GM18519 (cell line): ENCODE measurements around the gene ABCC1.
"Not testable (repeated sequence)": the region's sequence is repeated elsewhere in the genome, so short reads cannot be mapped to it uniquely, and the experiment has no call there.

Experiments used
- ATAC-seq: cut with Tn5 transposase; IDR thresholded peaks from one replicate; pipeline ENCODE4 v1.9.1; 2021; ENCODE audit warnings: mild to moderate bottlenecking, moderate library complexity; ENCODE audit not compliant: unreplicated experiment, low FRiP score

ABCC1 gene

GRCh38 chr16:16166949-16167348 lies 217.5 kb downstream of the ABCC1 start:
- ATAC-seq, result no peak

DNA sequence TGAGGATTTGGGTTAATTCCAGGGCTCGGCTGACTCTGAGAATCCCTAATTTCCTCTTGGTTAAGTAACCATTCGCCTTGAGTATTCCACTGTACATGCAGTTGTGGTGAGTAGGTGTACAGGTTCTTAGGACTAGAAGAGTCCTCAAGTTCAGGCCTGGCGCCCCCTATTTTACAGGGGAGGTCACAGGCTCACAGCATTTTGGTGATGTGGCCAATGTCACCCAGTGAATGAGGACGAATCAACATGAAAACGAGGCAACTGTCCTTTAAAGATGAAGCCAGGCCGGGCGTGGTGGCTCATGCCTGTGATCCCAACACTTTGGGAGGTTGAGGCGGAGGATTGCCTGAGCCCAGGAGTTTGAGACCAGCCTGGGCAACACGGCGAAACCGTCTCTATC lies 218.5 kb downstream of the ABCC1 start:
- no peak for ATAC-seq

DNA sequence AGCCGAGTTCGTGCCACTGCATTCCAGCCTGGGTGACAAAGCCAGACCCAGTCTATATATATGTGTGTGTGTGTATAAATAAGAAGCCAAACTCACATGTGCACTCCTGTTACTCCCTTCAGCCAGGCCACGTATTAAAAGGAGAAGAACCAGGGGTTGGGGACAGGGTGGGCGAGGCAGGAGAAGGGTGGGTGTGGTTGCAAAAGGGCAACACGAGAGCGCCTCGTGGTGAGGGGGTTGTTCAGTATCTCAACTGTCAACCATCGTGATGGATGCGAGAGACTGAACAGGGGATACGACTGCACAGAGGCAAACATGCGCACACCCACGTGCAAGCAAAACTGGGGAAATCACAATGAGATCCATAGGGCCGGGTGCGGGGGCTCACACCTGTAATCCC lies 219.0 kb downstream of the ABCC1 start:
- ATAC-seq, result no peak

- no peak for ATAC-seq
These were observed 220.2 kb downstream of the ABCC1 start for GRCh38 chr16:16169615-16170014.

- ATAC-seq, result no peak
These were observed 222.0 kb downstream of the ABCC1 start for GRCh38 chr16:16171332-16171919.

- ATAC-seq, result no peak
These were observed 223.6 kb downstream of the ABCC1 start for GRCh38 chr16:16172991-16173390.

GRCh38 chr16:16175296-16175695 lies 225.9 kb downstream of the ABCC1 start:
- no peak for ATAC-seq

DNA sequence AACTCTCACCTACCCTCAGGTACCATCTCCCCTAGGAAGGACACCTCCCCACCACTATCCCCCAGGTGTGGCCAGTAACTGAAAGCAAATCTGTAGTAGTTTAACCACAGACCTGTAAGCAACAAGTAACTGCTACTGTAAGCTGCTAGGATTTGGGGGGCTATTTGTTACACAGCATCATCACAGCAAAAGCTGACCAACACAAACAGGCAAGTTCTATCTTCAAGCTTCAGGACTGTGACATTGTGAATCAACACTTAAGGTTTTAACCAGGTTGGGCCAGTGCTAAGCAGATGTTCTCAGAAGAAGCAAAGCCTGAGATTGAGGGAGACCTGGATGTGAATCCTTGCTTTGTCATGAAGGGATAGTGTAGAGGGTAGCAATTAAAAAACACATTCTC lies 226.9 kb downstream of the ABCC1 start:
- ATAC-seq, result no peak

DNA sequence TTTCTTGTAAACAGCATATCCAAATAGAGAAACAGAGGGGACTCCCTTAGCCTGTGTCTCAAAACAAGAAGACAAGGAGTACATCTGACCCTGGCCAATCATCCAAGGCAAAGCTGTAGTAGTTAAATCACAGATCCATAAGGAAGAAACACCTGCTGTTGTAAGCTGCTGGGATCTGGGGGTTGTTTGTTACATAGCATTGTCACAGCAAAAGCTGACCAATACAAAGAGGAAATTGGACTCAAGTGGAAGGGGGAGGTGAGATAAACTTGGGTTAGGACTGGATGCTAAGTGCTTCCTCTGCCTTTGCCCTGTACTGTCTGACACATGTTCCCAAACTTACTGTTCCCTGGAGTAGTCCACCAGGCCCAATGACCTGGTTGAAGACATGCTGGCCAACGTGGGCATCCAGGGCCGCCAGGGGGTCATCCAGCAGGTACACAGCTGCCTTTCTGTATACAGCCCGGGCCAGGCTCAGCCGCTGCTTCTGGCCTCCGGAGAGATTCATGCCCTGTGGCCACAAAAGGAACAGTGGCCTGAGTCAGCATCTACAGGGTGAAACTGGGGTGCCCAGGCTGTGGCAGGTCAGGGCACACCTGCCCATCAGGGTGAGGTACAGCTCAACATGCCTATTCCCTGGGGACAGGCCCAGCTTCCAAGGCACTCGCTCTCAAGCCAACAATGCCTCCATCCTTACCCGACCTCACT lies 229.2 kb downstream of the ABCC1 start:
- no peak for ATAC-seq

DNA sequence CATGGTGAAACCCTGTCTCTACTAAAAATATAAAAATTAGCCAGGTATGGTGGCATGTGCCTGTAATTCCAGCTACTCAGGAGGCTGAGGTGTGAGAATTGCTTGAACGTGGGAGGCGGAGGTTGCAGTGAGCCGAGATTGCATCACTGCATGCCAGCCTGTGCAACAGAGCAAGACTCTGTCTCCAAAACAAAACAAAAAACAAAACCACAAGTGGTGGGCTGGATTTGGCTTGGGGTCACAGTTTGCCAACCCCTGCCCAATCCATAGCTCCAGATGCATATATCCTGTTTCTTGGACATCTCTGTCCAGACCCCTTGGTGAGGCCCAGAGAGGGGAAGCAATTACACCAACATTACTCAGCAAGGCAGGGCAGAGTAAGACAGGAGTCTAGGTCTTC lies 232.3 kb downstream of the ABCC1 start:
- ATAC-seq, result not testable (repeated sequence)

GRCh38 chr16:16182918-16183317 lies 233.5 kb downstream of the ABCC1 start:
- no peak for ATAC-seq

- no peak for ATAC-seq
These were observed 234.1 kb downstream of the ABCC1 start for GRCh38 chr16:16183562-16183961.

- no peak for ATAC-seq
These were observed 235.2 kb downstream of the ABCC1 start for GRCh38 chr16:16184594-16184993.

GRCh38 chr16:16185095-16185494 lies 235.7 kb downstream of the ABCC1 start:
- ATAC-seq, result no peak

- no peak for ATAC-seq
These were observed 237.4 kb downstream of the ABCC1 start for GRCh38 chr16:16186820-16187219.

- ATAC-seq, result no peak
These were observed 239.4 kb downstream of the ABCC1 start for GRCh38 chr16:16188827-16189226.

GRCh38 chr16:16189842-16190241 lies 240.4 kb downstream of the ABCC1 start:
- no peak for ATAC-seq

DNA sequence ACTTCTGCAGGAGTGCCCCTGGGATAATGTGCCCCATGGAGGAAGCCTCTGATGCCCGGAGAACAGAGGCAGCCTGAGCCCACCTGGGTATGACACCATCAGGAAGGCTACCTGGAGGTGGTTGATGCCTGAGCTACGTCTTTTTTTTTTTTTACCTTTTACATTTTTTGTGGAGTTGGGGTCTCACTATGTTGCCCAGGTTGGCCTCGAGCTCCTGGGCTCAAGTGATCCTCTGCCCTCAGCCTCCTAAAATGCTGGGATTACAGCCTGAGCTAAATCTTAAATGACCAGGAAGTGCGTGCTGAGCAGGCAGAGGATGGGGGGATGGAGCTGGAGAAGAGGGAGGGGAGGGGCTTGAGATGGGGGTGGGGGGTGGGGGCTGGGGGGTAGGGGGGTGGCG lies 241.1 kb downstream of the ABCC1 start:
- no peak for ATAC-seq

GRCh38 chr16:16190966-16191365 lies 241.6 kb downstream of the ABCC1 start:
- ATAC-seq, result not testable (repeated sequence)

DNA sequence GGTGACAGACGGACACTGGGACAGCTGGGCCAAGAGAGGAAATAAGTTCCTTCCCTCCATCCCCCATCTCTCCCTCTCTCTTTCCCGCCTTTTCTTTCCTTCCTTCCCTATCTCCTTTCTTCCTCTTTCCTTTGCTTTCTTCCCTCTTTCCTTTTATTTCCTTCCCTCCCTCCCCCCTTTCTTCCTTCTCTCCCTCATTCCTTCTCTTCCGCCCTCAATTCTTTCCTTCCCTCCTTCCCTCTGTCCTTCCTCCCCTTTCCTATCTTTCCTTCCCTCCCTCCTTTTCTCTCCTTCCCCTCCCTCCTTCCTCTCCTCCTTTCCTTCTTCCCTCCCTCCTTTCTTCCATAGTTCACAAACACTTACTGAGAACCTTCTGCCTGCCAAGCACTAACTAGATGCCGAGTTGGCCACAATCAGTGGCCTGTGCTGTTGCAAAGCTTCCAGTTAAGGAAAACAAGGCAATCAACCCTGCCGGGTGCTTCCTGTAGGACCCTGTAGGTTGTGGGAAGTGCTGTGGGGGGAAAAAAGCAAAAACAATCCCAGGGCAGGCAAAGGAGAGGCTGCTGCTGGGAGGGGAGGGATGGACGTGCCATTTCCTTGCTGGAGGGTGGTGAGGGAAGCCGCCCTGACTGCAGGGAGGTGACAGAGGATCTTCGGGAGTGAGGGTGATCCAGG lies 242.2 kb downstream of the ABCC1 start:
- ATAC-seq, result no peak
